Neural cell (in vitro differentiated cells): ENCODE measurements around the gene THAP12. TPM values are rescaled to one million over a fixed set of nuclear protein-coding genes. Genes with fewer than 3 reads are reported as not detected.
"Not testable (repeated sequence)": the region's sequence is repeated elsewhere in the genome, so short reads cannot be mapped to it uniquely, and the experiment has no call there.

Experiments
- H2AFZ ChIP-seq: fragments of 200-600, 300-800 bp; sonication (generic), shearing (Covaris generic); 2 replicates; pipeline ENCODE4 v1.6.0; 2014; ENCODE audit warnings: low read depth, mild to moderate bottlenecking, antibody characterized with exemption, low read length, moderate library complexity
- H3F3A ChIP-seq: fragments of 200-600 bp; shearing (Covaris generic); 2 replicates; pipeline ENCODE4 v1.6.1; 2016; ENCODE audit warnings: mild to moderate bottlenecking, moderate library complexity, mixed read lengths, antibody characterized with exemption, low read length; ENCODE audit not compliant: insufficient read depth, poor library complexity, severe bottlenecking
- H3K27ac ChIP-seq: fragments of 200-600, 300-800 bp; sonication (generic), shearing (Covaris generic); 2 replicates; pipeline ENCODE4 v1.5.1; 2014; ENCODE audit warnings: mild to moderate bottlenecking, low read length, moderate library complexity
- H3K27me3 ChIP-seq: fragments of 300-800, 200-600 bp; sonication (generic), shearing (Covaris generic); 2 replicates; pipeline ENCODE4 v1.6.0; 2014; ENCODE audit warnings: mild to moderate bottlenecking, low read depth, low read length, moderate library complexity; ENCODE audit not compliant: insufficient read depth
- H3K36me3 ChIP-seq: fragments of 300-800, 200-600 bp; sonication (generic), shearing (Covaris generic); 2 replicates; pipeline ENCODE4 v1.5.1; 2014; ENCODE audit warnings: mild to moderate bottlenecking, antibody characterized with exemption, low read length, moderate library complexity; ENCODE audit not compliant: insufficient read depth
- H3K4me2 ChIP-seq: fragments of 300-800, 200-600 bp; sonication (generic), shearing (Covaris generic); 2 replicates; pipeline ENCODE4 v1.6.0; 2014; ENCODE audit warnings: mild to moderate bottlenecking, low read length
- H3K4me3 ChIP-seq: fragments of 300-800, 200-600 bp; sonication (generic), shearing (Covaris generic); 2 replicates; pipeline ENCODE4 v1.5.1; 2014; ENCODE audit warnings: mild to moderate bottlenecking, low read length, moderate library complexity
- H3K79me2 ChIP-seq: fragments of 200-600 bp; shearing (Covaris generic); replicated peaks from 2 replicates; pipeline ENCODE4 v1.6.0; 2014; ENCODE audit warnings: mild to moderate bottlenecking, low read length, moderate library complexity; ENCODE audit not compliant: insufficient read depth
- H3K9ac ChIP-seq: fragments of 300-800, 200-600 bp; sonication (generic), shearing (Covaris generic); 2 replicates; pipeline ENCODE4 v1.6.1; 2016; ENCODE audit warnings: mild to moderate bottlenecking, low read length, mixed read lengths
- H3K9me2 ChIP-seq: fragments of 200-600 bp; shearing (Covaris generic); 2 replicates; pipeline ENCODE4 v1.6.1; 2016; ENCODE audit warnings: mild to moderate bottlenecking, low read length, mixed read lengths; ENCODE audit not compliant: insufficient read depth
- H3K9me3 ChIP-seq: fragments of 200-600, 300-800 bp; sonication (generic), shearing (Covaris generic); 2 replicates; pipeline ENCODE4 v1.6.1; 2016; ENCODE audit warnings: mild to moderate bottlenecking, mixed run types, low read length, moderate library complexity, mixed read lengths
- H4K20me1 ChIP-seq: fragments of 200-600 bp; shearing (Covaris generic); 2 replicates; pipeline ENCODE4 v1.6.1; 2016; ENCODE audit warnings: mild to moderate bottlenecking, mixed run types; ENCODE audit not compliant: insufficient read depth
- CTCF ChIP-seq: fragments of 450-650 bp; IDR thresholded peaks from 2 replicates; pipeline ENCODE4 v1.5.1; 2014; ENCODE audit warnings: antibody characterized with exemption, mild to moderate bottlenecking, moderate library complexity; ENCODE audit not compliant: poor library complexity, severe bottlenecking
- EP300 ChIP-seq: fragments of 450-650 bp; conservative IDR thresholded peaks from 2 replicates; pipeline ENCODE4 v1.6.1; 2014; ENCODE audit warnings: antibody characterized with exemption, mild to moderate bottlenecking, moderate library complexity; ENCODE audit not compliant: poor library complexity, severe bottlenecking
- EZH2 ChIP-seq: fragments of 200-600, 300-800 bp; shearing (Covaris generic), sonication (generic); IDR thresholded peaks from 2 replicates; pipeline ENCODE4 v1.6.1; 2014; ENCODE audit warnings: antibody characterized with exemption, low read length, borderline replicate concordance, mild to moderate bottlenecking; ENCODE audit not compliant: insufficient read depth, poor library complexity, severe bottlenecking
- MXI1 ChIP-seq: fragments of 450-650 bp; conservative IDR thresholded peaks from 2 replicates; pipeline ENCODE4 v1.6.1; 2014; ENCODE audit warnings: antibody characterized with exemption, mild to moderate bottlenecking; ENCODE audit not compliant: poor library complexity, severe bottlenecking
- POLR2AphosphoS5 ChIP-seq: IDR thresholded peaks from 2 replicates; pipeline ENCODE4 v1.6.1; 2012
- RAD21 ChIP-seq: fragments of 450-650 bp; conservative IDR thresholded peaks from 2 replicates; pipeline ENCODE4 v1.6.1; 2014; ENCODE audit warnings: antibody characterized with exemption, mild to moderate bottlenecking, moderate library complexity
- REST ChIP-seq: IDR thresholded peaks from 2 replicates; pipeline ENCODE4 v1.6.1; 2012; ENCODE audit warnings: borderline replicate concordance
- SMC3 ChIP-seq: fragments of 450-650 bp; conservative IDR thresholded peaks from 2 replicates; pipeline ENCODE4 v1.6.1; 2014; ENCODE audit warnings: antibody characterized with exemption, mild to moderate bottlenecking, moderate library complexity; ENCODE audit not compliant: poor library complexity
- TAF1 ChIP-seq: IDR thresholded peaks from 2 replicates; pipeline ENCODE4 v1.6.1; 2012; ENCODE audit warnings: low read depth
- polyA plus RNA-seq: library from polyadenylated mRNA; depleted of rRNA; stranded (reverse); fragments of >200 nt; gene quantifications from 2 replicates; pipeline ENCODE4 v1.2.3, GENCODE V29; 2014

THAP12 gene
- polyA plus RNA-seq, 1 donor from 2014 or later, result 110 TPM

DNA sequence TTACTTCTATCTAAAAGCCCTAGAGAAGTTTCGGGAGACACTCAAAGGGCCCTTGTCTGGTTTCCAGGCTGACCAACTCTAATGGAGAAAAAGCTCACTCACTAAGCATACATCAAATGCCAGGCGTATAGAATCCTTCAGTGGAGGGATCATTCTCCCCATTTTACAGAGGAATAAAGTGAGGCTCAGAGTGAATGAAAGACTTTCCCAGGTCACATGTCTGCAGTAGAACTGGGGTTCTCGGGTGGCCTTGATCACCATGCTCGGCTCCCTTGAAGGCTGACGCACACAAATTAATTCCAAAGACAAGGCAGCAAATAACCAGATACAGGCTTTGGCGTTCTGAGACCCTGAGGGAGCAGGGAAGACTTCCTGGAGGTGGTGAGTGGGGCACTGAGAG is 60.0 kb downstream of the THAP12 start:
- H2AFZ ChIP-seq, result no peak overlapping the region
- H3K4me2 ChIP-seq, result no peak overlapping the region
- H3K36me3 ChIP-seq, result no peaks in the 10 kb centered on the region

GRCh38 chr11:76319798-76320197 is 61.1 kb downstream of the THAP12 start:
- H3K9me3 ChIP-seq, H3K4me3 ChIP-seq, H2AFZ ChIP-seq, H3K36me3 ChIP-seq, H3K9ac ChIP-seq, H3K27ac ChIP-seq, H3K79me2 ChIP-seq, H4K20me1 ChIP-seq, H3K9me2 ChIP-seq, H3K4me2 ChIP-seq, H3F3A ChIP-seq: not testable (repeated sequence)
- H3K27me3 ChIP-seq, result peaks cover 35% of the 10 kb centered on the region

More for the DNA sequence above, 60.0 kb downstream of the THAP12 start:
- H3K27ac ChIP-seq, result no peak overlapping the region
- H3K27me3 ChIP-seq, result peaks cover 35% of the 10 kb centered on the region
- H3K9ac ChIP-seq, result no peak overlapping the region
- no peaks in the 10 kb centered on the region for H4K20me1 ChIP-seq
- H3F3A ChIP-seq, result no peaks in the 10 kb centered on the region
- no peaks in the 10 kb centered on the region for H3K79me2 ChIP-seq
- no peak overlapping the region for H3K4me3 ChIP-seq
- no peak for TF ChIP-seq CTCF
- TF ChIP-seq REST, result no peak
- TF ChIP-seq MXI1, result no peak
- no peak for TF ChIP-seq POLR2AphosphoS5
- no peak for TF ChIP-seq SMC3
- no peaks in the 10 kb centered on the region for H3K9me2 ChIP-seq
- no peaks in the 10 kb centered on the region for H3K9me3 ChIP-seq

DNA sequence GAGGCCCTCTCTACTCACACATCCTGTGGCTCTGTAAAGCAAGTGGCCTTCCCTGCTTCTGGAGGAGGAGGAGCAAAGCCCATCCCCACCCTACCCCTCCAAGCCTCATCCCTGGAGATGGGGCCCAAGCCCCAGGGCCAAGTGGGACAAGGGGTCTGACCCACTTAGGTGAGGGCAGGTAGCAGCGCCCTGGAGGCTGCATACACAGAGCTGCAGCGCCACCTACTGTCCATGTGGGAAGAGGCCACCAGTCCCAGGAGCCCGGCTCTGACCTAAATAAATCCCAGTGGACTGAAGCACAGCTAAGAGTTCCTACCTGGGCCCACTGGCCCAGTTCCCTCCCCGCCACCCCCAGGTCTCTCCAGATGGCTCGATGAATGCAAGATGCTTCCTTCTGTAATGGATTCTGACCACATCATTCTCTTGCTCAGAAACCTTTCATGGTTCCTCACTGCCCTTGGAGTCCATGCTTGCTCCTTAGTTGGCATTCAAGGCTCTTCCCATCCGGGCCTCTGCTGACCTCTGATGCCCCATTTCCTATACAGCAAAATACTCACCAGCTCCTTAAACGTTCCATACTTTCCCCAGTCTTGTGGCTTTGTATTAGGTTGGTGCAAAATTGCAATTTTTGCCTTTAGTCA is 62.1 kb downstream of the THAP12 start:
- Histone ChIP-seq H3K27me3 (peaks cover 35% of the 10 kb centered on the region), H3K79me2 (no peaks in the 10 kb centered on the region), H3K36me3 (no peaks in the 10 kb centered on the region), H3F3A (no peaks in the 10 kb centered on the region), H3K4me3 (no peak overlapping the region), H3K27ac (no peak overlapping the region), H2AFZ (no peak overlapping the region), H3K4me2 (no peak overlapping the region), H3K9me3 (no peaks in the 10 kb centered on the region), H4K20me1 (no peaks in the 10 kb centered on the region), H3K9me2 (no peaks in the 10 kb centered on the region), H3K9ac (no peak overlapping the region)
- TF ChIP-seq SMC3, result peak; percentile 94
- TF ChIP-seq RAD21, result peak; percentile 95
- no peak for TF ChIP-seq EZH2
- no peak for TF ChIP-seq TAF1
- peak; percentile 93 for TF ChIP-seq CTCF
- no peak for TF ChIP-seq EP300
